Right lobe of liver (tissue), 6 donors: ENCODE results near the gene VPS35L. TPM values are rescaled to one million over a fixed set of nuclear protein-coding genes. Genes with fewer than 3 reads are reported as not detected.

Experiments used
- ATAC-seq, 4 donors: fragments of 200-7000 bp; cut with Tn5 transposase; one replicate each; pipeline ENCODE4 v1.9.1; 2020; ENCODE audit warnings: mild to moderate bottlenecking in 4 of 4, moderate library complexity in 4 of 4
- DNase-seq, 3 donors: peaks; one replicate each; pipeline ENCODE4 v3.0.0-alpha.2; 2020
- H3K27ac ChIP-seq, 3 donors: fragments of 200-600 bp; one replicate each; pipeline ENCODE4 v1.8.0; 2022
- H3K27me3 ChIP-seq, 2 donors: fragments of 200-600 bp; one replicate each; pipeline ENCODE4 v1.8.0; 2022
- H3K36me3 ChIP-seq, 4 donors: fragments of 200-600 bp; sonication (generic) in 1 of 4; one replicate each; pipeline versions ENCODE4 v1.5.1 to v1.8.0; 2017 to 2022; ENCODE audit warnings: control low read depth in 1 of 4
- H3K4me1 ChIP-seq, 4 donors: fragments of 200-600 bp; sonication (generic) in 1 of 4; one replicate each; pipeline versions ENCODE4 v1.5.1 to v1.8.0; 2017 to 2022; ENCODE audit warnings: control low read depth in 1 of 4
- H3K4me3 ChIP-seq, 3 donors: fragments of 200-600 bp; one replicate each; pipeline ENCODE4 v1.8.0; 2022
- H3K9me3 ChIP-seq, 4 donors: fragments of 200-600 bp; sonication (generic) in 1 of 4; one replicate each; pipeline versions ENCODE4 v1.5.1 to v1.8.0; 2017 to 2022; ENCODE audit warnings: control low read depth in 1 of 4
- CTCF ChIP-seq, 4 donors: fragments of 200-600 bp in 3 of 4; fragments of 450-650 bp in 1 of 4; IDR thresholded peaks; one replicate each; pipeline versions ENCODE4 v1.5.1 to v1.8.0; 2016 to 2022; ENCODE audit warnings: antibody characterized with exemption in 4 of 4, mild to moderate bottlenecking in 2 of 4
- POLR2A ChIP-seq: fragments of 450-650 bp; IDR thresholded peaks from one replicate; pipeline ENCODE4 v1.6.1; 2017; ENCODE audit warnings: antibody characterized with exemption, mild to moderate bottlenecking
- WGBS: methylation state at CpG from one replicate; pipeline ENCODE4 v1.1.6; 2018; ENCODE audit warnings: low coverage, low lambda C conversion rate; ENCODE audit not compliant: insufficient coverage; ENCODE audit errors: missing lambda C conversion rate; 5-methylcytosine and 5-hydroxymethylcytosine counted together
- intact Hi-C, 2 donors: fragments of 100-400 bp; cut with DNase I; formaldehyde crosslinking; loops; one replicate each; pipeline versions ENCODE4 v1.11.2 to v1.14.1; 2022
- total RNA-seq, 6 experiments: library from RNA; depleted of rRNA in 2 of 6; stranded (reverse); fragments of >200 nt in 2 of 6; fragmentation: NEBNext Ultra II Directional in 3 of 6; extraction: Animal tissue kit (Norgen Biotek cat#: 25700) in 3 of 6; gene quantifications; one replicate each; pipeline versions ENCODE4 v1.1.0 to v1.2.4, GENCODE V29; 2016 to 2023
- donor health status: DM: no; HTN: yes; CAD: no.
- donor health status: DM: no; HTN: no; CAD: no.
- donor health status: DM: no; HTN: no; CAD: no.
- donor health status: DM: no; HTN: yes; CAD: no.
- donor health status: DM: no; HTN: yes; CAD: no.

VPS35L gene
- total RNA-seq, 6 experiments from 2014 or later, result 19.3 to 24.3 (median 20.4) TPM

- DNase-seq, result no peak
- WGBS, result 98% methylated on average over 4 of the region's 6 CpGs
- Histone ChIP-seq H3K9me3 (no peaks in the 10 kb centered on the region), H3K36me3 (peaks cover 0 to 18% (median 0%) of the 10 kb centered on the region in 4 donors), H3K27me3 (no peaks in the 10 kb centered on the region), H3K4me3 (no peak overlapping the region), H3K27ac (no peak overlapping the region), H3K4me1 (no peaks in the 10 kb centered on the region)
- TF ChIP-seq CTCF (IDR thresholded peaks at IDR 0.05) (no peak), POLR2A (no peak)
- intact Hi-C loops, result no loop called here
- no peak for ATAC-seq
Observed at GRCh38 chr16:19616241-19616640, 60.7 kb downstream of the VPS35L start.

- intact Hi-C loops, result no loop called here
- 98% methylated on average over 9 of the region's 9 CpGs for whole genome bisulfite sequencing
Observed at GRCh38 chr16:19618876-19619275, 63.4 kb downstream of the VPS35L start.

GRCh38 chr16:19621445-19621844 lies 65.9 kb downstream of the VPS35L start:
- Histone ChIP-seq H3K27me3 (no peaks in the 10 kb centered on the region), H3K27ac (no peak overlapping the region), H3K4me3 (no peak overlapping the region), H3K4me1 (no peaks in the 10 kb centered on the region), H3K36me3 (peaks cover 0 to 8% (median 0%) of the 10 kb centered on the region in 4 donors), H3K9me3 (no peaks in the 10 kb centered on the region)
- intact Hi-C loops, result no loop called here
- no peak for DNase-seq
- 93% methylated on average over 3 of the region's 3 CpGs for WGBS
- ATAC-seq, result no peak
- TF ChIP-seq POLR2A, result no peak
- TF ChIP-seq CTCF (IDR thresholded peaks at IDR 0.05), result no peak

More at GRCh38 chr16:19618876-19619275, 63.4 kb downstream of the VPS35L start:
- no peaks in the 10 kb centered on the region for H3K4me1 ChIP-seq
- no peak for ATAC-seq
- no peak overlapping the region for H3K4me3 ChIP-seq
- no peaks in the 10 kb centered on the region for H3K27me3 ChIP-seq
- H3K36me3 ChIP-seq, result peaks cover 0 to 15% (median 0%) of the 10 kb centered on the region in 4 donors
- no peak for DNase-seq
- H3K9me3 ChIP-seq, result no peaks in the 10 kb centered on the region
- TF ChIP-seq POLR2A (no peak), CTCF (IDR thresholded peaks at IDR 0.05) (no peak)
- H3K27ac ChIP-seq, result no peak overlapping the region

GRCh38 chr16:19625039-19625438 lies 69.5 kb downstream of the VPS35L start:
- no peaks in the 10 kb centered on the region for H3K27me3 ChIP-seq
- no peaks in the 10 kb centered on the region for H3K4me1 ChIP-seq
- H3K36me3 ChIP-seq, result peaks cover 0 to 24% (median 2%) of the 10 kb centered on the region in 4 donors
- H3K4me3 ChIP-seq, result no peak overlapping the region
- ATAC-seq (no peak), DNase-seq (no peak)
- no peak overlapping the region for H3K27ac ChIP-seq
- intact Hi-C loops, result no loop called here
- 93% methylated on average over 5 of the region's 6 CpGs for WGBS
- TF ChIP-seq CTCF (IDR thresholded peaks at IDR 0.05) (no peak), POLR2A (no peak)
- H3K9me3 ChIP-seq, result no peaks in the 10 kb centered on the region
